Hepatocyte (in vitro differentiated cells): ENCODE data around the gene TLCD1. TPM values are rescaled to one million over a fixed set of nuclear protein-coding genes. Genes with fewer than 3 reads are reported as not detected.
A peak's percentile ranks its signal among the peaks of the same experiment; 100 is the strongest.

Experiments
- DNase-seq: peaks from one replicate; pipeline ENCODE4 v3.0.0-alpha.2; 2016; ENCODE audit warnings: low spot score
- H2AFZ ChIP-seq: fragments of 200-600 bp; sonication (generic); 2 replicates; pipeline ENCODE4 v1.6.0; 2016; ENCODE audit warnings: antibody characterized with exemption, mild to moderate bottlenecking
- H3K27ac ChIP-seq: fragments of 200-600 bp; sonication (generic); 2 replicates; pipeline ENCODE4 v1.5.1; 2016; ENCODE audit warnings: mild to moderate bottlenecking
- H3K27me3 ChIP-seq: fragments of 200-600 bp; sonication (generic); 2 replicates; pipeline ENCODE4 v1.6.1; 2016
- H3K36me3 ChIP-seq: fragments of 200-600 bp; sonication (generic); replicated peaks from 2 replicates; pipeline ENCODE4 v1.5.1; 2016; ENCODE audit warnings: low read depth; ENCODE audit not compliant: insufficient read depth
- H3K4me1 ChIP-seq: fragments of 200-600 bp; sonication (generic); 2 replicates; pipeline ENCODE4 v1.5.1; 2016; ENCODE audit warnings: mild to moderate bottlenecking, moderate library complexity; ENCODE audit not compliant: insufficient read depth
- H3K4me2 ChIP-seq: fragments of 200-600 bp; sonication (generic); 2 replicates; pipeline ENCODE4 v1.6.0; 2016
- H3K4me3 ChIP-seq: fragments of 200-600 bp; sonication (generic); 2 replicates; pipeline ENCODE4 v1.5.1; 2016; ENCODE audit warnings: mild to moderate bottlenecking
- H3K79me2 ChIP-seq: fragments of 200-600 bp; sonication (generic); 2 replicates; pipeline ENCODE4 v1.6.0; 2017; ENCODE audit warnings: mild to moderate bottlenecking
- H3K9me2 ChIP-seq: fragments of 200-600 bp; sonication (generic); replicated peaks from 2 replicates; pipeline ENCODE4 v1.6.0; 2017; ENCODE audit warnings: mild to moderate bottlenecking; ENCODE audit not compliant: insufficient read depth
- H3K9me3 ChIP-seq: fragments of 200-600 bp; sonication (generic); 2 replicates; pipeline ENCODE4 v1.5.1; 2016; ENCODE audit warnings: low read depth, mild to moderate bottlenecking
- H4K20me1 ChIP-seq: fragments of 200-600 bp; sonication (generic); 2 replicates; pipeline ENCODE4 v1.6.0; 2016; ENCODE audit warnings: mild to moderate bottlenecking; ENCODE audit not compliant: insufficient read depth, poor library complexity, severe bottlenecking
- EZH2 ChIP-seq: fragments of 200-600 bp; sonication (generic); IDR thresholded peaks from 2 replicates; pipeline ENCODE4 v1.6.1; 2016; ENCODE audit warnings: antibody characterized with exemption, mild to moderate bottlenecking, borderline replicate concordance
- EZH2phosphoT487 ChIP-seq: fragments of 200-600 bp; sonication (generic); IDR thresholded peaks from one replicate; pipeline ENCODE4 v1.6.1; 2018; ENCODE audit warnings: antibody characterized with exemption, mild to moderate bottlenecking, low read depth, moderate library complexity; ENCODE audit not compliant: unreplicated experiment, severe bottlenecking
- WGBS: methylation state at CpG from one replicate; pipeline ENCODE4 v1.1.6; 2016; ENCODE audit warnings: low lambda C conversion rate; ENCODE audit errors: missing lambda C conversion rate; 5-methylcytosine and 5-hydroxymethylcytosine counted together
- polyA plus RNA-seq: library from polyadenylated mRNA; unstranded; fragments of >200 nt; fragmentation: Nextera tagmentation; extraction: Ambion mirVana; gene quantifications from 2 replicates; pipeline ENCODE4 v1.2.1, GENCODE V29; 2016
- total RNA-seq: library from RNA; depleted of rRNA; stranded (reverse); fragments of >200 nt; gene quantifications from 2 replicates; pipeline ENCODE4 v1.2.3, GENCODE V29; 2014
- TF ChIP-seq, protein P1 (sequence below): fragments of 200-600 bp; sonication (generic); IDR thresholded peaks from 2 replicates; pipeline ENCODE4 v1.5.1; 2016; ENCODE audit warnings: antibody characterized with exemption, mild to moderate bottlenecking; ENCODE audit not compliant: poor library complexity

Gene TLCD1
- total and polyA plus RNA-seq, 2 experiments from 2014 or later = 12.5 to 23.4 TPM

DNA sequence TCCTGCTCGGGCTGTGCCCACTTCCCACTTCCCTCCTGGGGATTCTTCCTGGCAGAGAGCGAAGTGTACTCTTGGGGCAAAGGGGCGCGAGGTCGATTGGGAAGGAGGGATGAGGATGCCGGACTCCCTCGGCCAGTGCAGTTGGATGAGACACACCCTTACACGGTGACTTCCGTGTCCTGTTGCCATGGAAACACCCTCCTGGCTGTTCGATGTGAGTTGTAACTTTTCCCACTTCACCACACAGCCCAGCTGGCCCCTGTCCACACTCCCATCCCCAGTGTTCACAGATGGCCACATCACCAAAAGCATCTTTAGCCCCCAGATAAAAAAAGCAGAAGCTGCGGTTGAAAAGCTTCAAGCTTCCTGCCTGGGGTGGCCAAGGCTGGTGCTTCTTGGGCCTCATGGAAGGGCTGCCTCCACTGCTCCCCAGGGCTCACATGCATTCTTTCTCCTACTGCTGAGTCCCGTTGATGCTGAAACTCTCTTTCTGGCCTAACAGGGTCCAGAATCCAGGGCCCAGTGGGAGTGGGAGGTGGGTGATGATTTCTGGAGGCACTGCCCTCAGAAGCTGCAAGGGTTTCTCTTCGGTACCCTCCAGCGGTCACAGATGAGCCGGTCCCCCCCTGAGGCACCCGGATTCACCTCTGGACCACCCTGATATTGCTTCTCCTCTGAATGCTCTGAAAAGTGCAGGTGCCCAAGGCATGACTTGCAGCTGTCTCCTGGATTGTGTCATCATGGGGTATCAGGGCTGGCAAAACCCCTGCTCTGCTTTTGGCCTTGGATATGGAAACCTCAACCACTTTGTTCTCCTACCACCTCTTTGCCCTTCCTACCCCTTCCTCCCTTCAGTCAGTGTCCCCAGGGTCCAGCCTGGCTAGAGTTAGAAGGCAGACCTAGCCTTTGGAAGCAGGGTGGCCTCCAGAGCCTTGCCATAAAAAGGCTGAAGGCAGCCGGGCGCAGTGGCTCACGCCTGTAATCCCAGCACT lies 15.6 kb upstream of the TLCD1 start:
- no peak overlapping the region for H2AFZ ChIP-seq
- H3K36me3 ChIP-seq = no peaks in the 10 kb centered on the region
- H3K9me2 ChIP-seq = no peaks in the 10 kb centered on the region
- H3K4me3 ChIP-seq = no peak overlapping the region
- H3K9me3 ChIP-seq = no peaks in the 10 kb centered on the region
- peaks cover 21% of the 10 kb centered on the region for H3K4me1 ChIP-seq
- H4K20me1 ChIP-seq = peaks cover 12% of the 10 kb centered on the region
- WGBS = 86% methylated on average over 19 of the region's 19 CpGs
- peaks cover 31% of the 10 kb centered on the region for H3K79me2 ChIP-seq
- H3K27me3 ChIP-seq = no peaks in the 10 kb centered on the region
- peak overlapping the region; percentile 100 for H3K27ac ChIP-seq
- no peak overlapping the region for H3K4me2 ChIP-seq
- DNase-seq = peak; percentile 14
- TF ChIP-seq EZH2phosphoT487 = no peak
- no peak for TF ChIP-seq EZH2
- TF ChIP-seq, protein P1, sequence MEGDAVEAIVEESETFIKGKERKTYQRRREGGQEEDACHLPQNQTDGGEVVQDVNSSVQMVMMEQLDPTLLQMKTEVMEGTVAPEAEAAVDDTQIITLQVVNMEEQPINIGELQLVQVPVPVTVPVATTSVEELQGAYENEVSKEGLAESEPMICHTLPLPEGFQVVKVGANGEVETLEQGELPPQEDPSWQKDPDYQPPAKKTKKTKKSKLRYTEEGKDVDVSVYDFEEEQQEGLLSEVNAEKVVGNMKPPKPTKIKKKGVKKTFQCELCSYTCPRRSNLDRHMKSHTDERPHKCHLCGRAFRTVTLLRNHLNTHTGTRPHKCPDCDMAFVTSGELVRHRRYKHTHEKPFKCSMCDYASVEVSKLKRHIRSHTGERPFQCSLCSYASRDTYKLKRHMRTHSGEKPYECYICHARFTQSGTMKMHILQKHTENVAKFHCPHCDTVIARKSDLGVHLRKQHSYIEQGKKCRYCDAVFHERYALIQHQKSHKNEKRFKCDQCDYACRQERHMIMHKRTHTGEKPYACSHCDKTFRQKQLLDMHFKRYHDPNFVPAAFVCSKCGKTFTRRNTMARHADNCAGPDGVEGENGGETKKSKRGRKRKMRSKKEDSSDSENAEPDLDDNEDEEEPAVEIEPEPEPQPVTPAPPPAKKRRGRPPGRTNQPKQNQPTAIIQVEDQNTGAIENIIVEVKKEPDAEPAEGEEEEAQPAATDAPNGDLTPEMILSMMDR = no peak

DNA sequence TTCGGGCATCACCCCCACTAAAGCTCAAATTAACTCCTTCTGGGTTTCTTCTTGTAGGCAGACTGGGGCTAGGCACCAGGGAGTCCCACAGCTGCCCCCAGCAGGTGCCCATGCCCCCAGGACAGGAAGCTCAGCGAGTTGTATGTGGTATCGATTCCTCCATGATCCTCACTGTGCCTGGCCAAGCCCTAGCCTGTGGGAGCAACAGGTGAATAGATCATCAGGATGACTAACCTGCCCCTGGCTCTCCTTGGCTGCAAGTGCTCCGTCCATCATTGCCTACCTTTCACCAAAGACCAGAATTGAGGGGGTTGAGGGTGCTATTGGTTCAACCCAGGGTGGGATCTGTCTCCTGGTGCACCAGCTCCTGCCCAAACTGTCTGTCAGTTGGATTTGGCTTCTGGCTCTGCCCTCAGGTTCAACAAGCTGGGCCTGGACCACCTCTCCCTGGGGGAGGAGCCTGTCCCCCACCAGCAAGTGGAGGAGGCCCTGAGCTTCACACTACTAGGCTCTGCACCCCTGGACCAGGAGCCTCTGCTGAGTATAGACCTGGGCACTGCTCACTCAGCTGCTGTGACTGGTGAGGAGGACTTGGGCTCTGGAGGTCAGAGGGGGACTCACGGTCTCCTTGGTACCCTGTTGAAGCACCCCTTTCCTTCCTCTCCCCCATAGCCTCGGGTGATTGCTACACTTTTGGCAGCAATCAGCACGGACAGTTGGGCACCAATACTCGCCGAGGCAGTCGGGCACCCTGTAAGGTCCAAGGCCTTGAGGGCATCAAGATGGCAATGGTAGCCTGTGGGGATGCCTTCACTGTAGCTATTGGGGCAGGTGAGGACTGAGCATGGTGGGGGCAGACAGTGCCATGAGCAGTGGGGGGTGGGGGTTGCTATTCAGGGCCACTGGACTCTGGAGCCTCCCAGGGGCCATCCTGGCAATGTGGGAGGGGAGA lies 14.6 kb upstream of the TLCD1 start:
- DNase-seq = no peak

GRCh38 chr17:28738680-28739384 lies 12.8 kb upstream of the TLCD1 start:
- Histone ChIP-seq H3K9me2 (no peaks in the 10 kb centered on the region), H2AFZ (no peak overlapping the region), H3K79me2 (peaks cover 4% of the 10 kb centered on the region), H3K4me1 (peaks cover 9% of the 10 kb centered on the region), H3K27ac (no peak overlapping the region), H4K20me1 (no peaks in the 10 kb centered on the region), H3K27me3 (no peaks in the 10 kb centered on the region), H3K9me3 (no peaks in the 10 kb centered on the region), H3K36me3 (no peaks in the 10 kb centered on the region), H3K4me2 (no peak overlapping the region), H3K4me3 (no peak overlapping the region)
- DNase-seq = no peak
- WGBS = 91% methylated on average over 10 of the region's 10 CpGs
- TF ChIP-seq EZH2 = no peak
- TF ChIP-seq EZH2phosphoT487 = no peak
- TF ChIP-seq, protein P1 = no peak

More for the DNA sequence above, 14.6 kb upstream of the TLCD1 start:
- 95% methylated on average over 10 of the region's 10 CpGs for WGBS
- H2AFZ ChIP-seq = no peak overlapping the region
- peaks cover 21% of the 10 kb centered on the region for H3K79me2 ChIP-seq
- H3K27me3 ChIP-seq = no peaks in the 10 kb centered on the region
- no peak overlapping the region for H3K4me3 ChIP-seq
- H3K4me1 ChIP-seq = peaks cover 11% of the 10 kb centered on the region
- H3K9me2 ChIP-seq = no peaks in the 10 kb centered on the region
- no peaks in the 10 kb centered on the region for H3K36me3 ChIP-seq
- H3K4me2 ChIP-seq = no peak overlapping the region
- peaks cover 2% of the 10 kb centered on the region for H4K20me1 ChIP-seq
- no peak for TF ChIP-seq EZH2
- TF ChIP-seq EZH2phosphoT487 = no peak
- TF ChIP-seq, protein P1 = no peak
- H3K27ac ChIP-seq = no peak overlapping the region
- H3K9me3 ChIP-seq = no peaks in the 10 kb centered on the region
